Activated CD8-positive, alpha-beta T cell treated with anti-CD3 and anti-CD28 coated beads for 36 hours (primary cell): ENCODE data around the gene FBN1. TPM values are rescaled to one million over a fixed set of nuclear protein-coding genes. Genes with fewer than 3 reads are reported as not detected.

ENCODE experiments used
- ATAC-seq: fragments of 200-7000 bp; cut with Tn5 transposase; one replicate; pipeline ENCODE4 v1.10.0; 2021; ENCODE audit warnings: mild to moderate bottlenecking, moderate library complexity
- CTCF ChIA-PET: fragments of 350-600 bp; sonication (Branson Sonifier 250); formaldehyde crosslinking; loops from one replicate; lab custom pipeline; 2021; ENCODE audit warnings: antibody characterized with exemption; lab: Charles Lee
- POLR2A ChIA-PET: fragments of 350-600 bp; sonication (Branson Sonifier 250); formaldehyde crosslinking; loops from one replicate; lab custom pipeline; 2021; ENCODE audit warnings: antibody characterized with exemption; lab: Charles Lee
- DNase-seq: peaks from one replicate; pipeline ENCODE4 v3.0.0-alpha.2; 2020
- H3K27ac Mint-ChIP-seq: one replicate; pipeline ENCODE4 v1.8.0; 2021; ENCODE audit warnings: mild to moderate bottlenecking, mixed read lengths
- H3K27me3 Mint-ChIP-seq: one replicate; pipeline ENCODE4 v1.8.0; 2021; ENCODE audit warnings: mixed read lengths
- H3K36me3 Mint-ChIP-seq: one replicate; pipeline ENCODE4 v1.8.0; 2021; ENCODE audit warnings: low read depth, mixed read lengths
- H3K4me1 Mint-ChIP-seq: one replicate; pipeline ENCODE4 v1.8.0; 2021; ENCODE audit warnings: low read depth, mixed read lengths
- H3K4me3 Mint-ChIP-seq: one replicate; pipeline ENCODE4 v1.8.0; 2021; ENCODE audit warnings: mild to moderate bottlenecking, moderate library complexity, mixed read lengths
- H3K9me3 Mint-ChIP-seq: one replicate; pipeline ENCODE4 v1.8.0; 2021; ENCODE audit warnings: mixed read lengths
- CTCF ChIP-seq: fragments of 200-600 bp; IDR thresholded peaks from one replicate; pipeline ENCODE4 v1.8.0; 2022; ENCODE audit warnings: antibody characterized with exemption, mild to moderate bottlenecking
- intact Hi-C: fragments of 100-400 bp; cut with micrococcal nuclease; formaldehyde crosslinking; loops from one replicate; pipeline ENCODE4 v1.10.0; 2022
- total RNA-seq, 2 experiments: library from RNA; stranded (reverse); gene quantifications; one replicate each; pipeline ENCODE4 v1.2.3, GENCODE V29; 2021

Gene FBN1
- total RNA-seq, 2 experiments from 2014 or later, result 0.38 to 0.49 TPM

- Mint-ChIP-seq H3K27ac (no peak overlapping the region), H3K4me1 (no peaks in the 10 kb centered on the region), H3K4me3 (no peak overlapping the region), H3K27me3 (no peaks in the 10 kb centered on the region), H3K9me3 (no peaks in the 10 kb centered on the region), H3K36me3 (no peaks in the 10 kb centered on the region)
- POLR2A ChIA-PET, result no interaction called here
- DNase-seq (no peak), ATAC-seq (no peak)
- CTCF ChIA-PET, result no interaction called here
- intact Hi-C loops, result no loop called here
- TF ChIP-seq CTCF, result no peak
Observed at GRCh38 chr15:48570822-48571221, 74.7 kb downstream of the FBN1 start.

DNA sequence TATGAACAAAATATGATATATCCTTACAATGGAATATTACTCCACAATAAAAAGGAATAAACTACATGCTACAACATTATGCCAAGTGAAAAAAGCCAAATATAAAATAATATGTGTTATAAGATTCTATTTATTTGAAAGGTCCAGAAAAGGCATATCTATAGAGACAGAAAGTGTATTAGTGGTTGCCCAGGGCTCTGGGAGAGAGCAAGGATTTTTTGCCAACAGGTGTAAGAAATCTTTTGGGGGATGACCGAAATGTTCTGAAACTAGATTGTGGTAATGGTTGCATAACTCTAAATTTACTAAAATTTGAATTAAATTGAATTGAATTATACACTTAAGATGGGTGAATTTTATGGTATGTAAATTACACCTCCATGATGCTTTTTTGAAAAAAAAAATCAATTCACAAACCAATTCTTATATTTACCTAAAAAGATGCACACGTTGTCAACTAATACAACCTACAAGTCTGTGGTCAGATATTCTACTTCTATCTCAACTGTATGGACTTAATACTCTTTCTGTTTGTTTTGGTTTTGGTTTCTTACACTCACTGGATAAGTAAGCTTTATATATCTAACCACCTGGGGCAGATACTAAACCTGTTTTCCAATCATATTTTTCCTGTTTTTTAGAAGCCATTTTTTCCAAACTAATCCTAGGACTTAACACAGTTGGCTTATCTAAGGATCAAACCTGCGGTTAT is 75.8 kb downstream of the FBN1 start:
- intact Hi-C loops, result no loop called here
- DNase-seq (no peak), ATAC-seq (no peak)
- no peaks in the 10 kb centered on the region for H3K36me3 Mint-ChIP-seq
- CTCF ChIA-PET, result interaction anchor here (0.9 kb wide), 1 partner anchor 33 kb away, joined by 4 read pairs; no protein-coding TSS in a partner anchor
- H3K27ac Mint-ChIP-seq, result no peak overlapping the region
- H3K27me3 Mint-ChIP-seq, result no peaks in the 10 kb centered on the region
- TF ChIP-seq CTCF, result no peak
- H3K4me1 Mint-ChIP-seq, result no peaks in the 10 kb centered on the region
- H3K9me3 Mint-ChIP-seq, result no peaks in the 10 kb centered on the region
- POLR2A ChIA-PET, result no interaction called here
- no peak overlapping the region for H3K4me3 Mint-ChIP-seq

DNA sequence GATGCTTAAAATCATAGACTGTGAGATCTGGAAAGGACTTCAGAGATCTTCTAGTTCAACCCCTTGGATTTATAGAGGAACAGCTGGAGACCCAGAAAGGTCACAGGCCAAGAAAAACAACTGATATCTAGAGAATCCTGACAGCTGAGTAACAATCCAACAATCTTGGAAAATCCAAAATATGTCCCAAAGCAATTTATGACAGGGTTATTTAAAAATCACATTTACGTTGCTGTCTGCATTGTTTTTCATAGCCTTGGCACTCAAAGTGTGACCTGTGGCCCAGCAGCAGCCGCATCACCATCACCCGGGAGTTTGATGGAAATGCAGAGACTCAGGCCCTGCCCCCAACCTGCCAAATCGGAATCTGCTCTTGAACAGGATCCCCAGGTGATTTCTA is 78.8 kb downstream of the FBN1 start:
- ChIA-PET POLR2A (no interaction called here), CTCF (no interaction called here)
- intact Hi-C loops, result no loop called here
- no peaks in the 10 kb centered on the region for H3K36me3 Mint-ChIP-seq
- H3K4me1 Mint-ChIP-seq, result no peaks in the 10 kb centered on the region
- no peak overlapping the region for H3K27ac Mint-ChIP-seq
- H3K9me3 Mint-ChIP-seq, result no peaks in the 10 kb centered on the region
- no peak for TF ChIP-seq CTCF
- ATAC-seq (no peak), DNase-seq (no peak)
- no peaks in the 10 kb centered on the region for H3K27me3 Mint-ChIP-seq
- no peak overlapping the region for H3K4me3 Mint-ChIP-seq

DNA sequence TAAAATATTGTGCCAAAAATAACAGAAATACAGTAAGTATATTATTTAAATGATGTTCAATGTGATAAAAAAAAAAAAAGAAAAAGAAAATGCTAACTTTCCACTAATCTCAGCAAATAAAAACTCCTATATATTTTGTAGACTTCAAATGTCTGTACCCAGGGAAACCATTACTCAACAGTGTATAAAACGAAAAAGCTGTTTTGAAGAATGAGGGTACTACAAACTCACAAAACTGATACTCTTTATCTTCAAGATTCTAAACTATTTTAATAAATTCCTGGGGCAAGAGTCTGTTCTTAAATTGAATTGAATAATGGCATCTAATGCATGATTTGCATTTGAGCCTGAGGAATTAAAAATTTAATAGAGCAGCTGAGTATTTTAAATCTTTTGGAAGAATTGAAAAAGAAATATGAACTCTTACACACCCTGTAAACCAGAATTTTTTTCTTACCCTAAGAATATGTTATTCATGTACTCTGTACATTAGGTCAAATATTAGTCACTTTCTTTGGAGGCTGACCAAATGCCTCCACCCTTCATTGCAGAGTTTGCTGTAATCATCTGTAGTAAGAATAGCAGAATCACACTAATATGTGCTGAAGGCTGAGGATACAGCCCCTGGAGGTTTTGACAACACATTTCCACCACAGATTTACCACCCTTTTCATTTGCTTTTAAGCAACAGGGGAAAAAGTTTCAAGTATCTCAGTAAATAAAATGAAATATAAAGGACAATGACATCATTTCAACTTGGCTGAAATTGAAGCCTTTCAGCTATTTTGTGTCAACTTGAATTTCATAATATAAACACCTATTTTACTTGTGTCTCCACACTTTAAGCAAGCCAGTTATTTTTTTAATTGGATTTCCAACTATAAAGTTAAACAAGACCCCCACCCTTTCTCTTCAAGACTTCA is 79.7 kb downstream of the FBN1 start:
- intact Hi-C loops, result no loop called here
- Mint-ChIP-seq H3K9me3 (no peaks in the 10 kb centered on the region), H3K36me3 (no peaks in the 10 kb centered on the region), H3K27ac (no peak overlapping the region), H3K4me3 (no peak overlapping the region), H3K27me3 (no peaks in the 10 kb centered on the region), H3K4me1 (no peaks in the 10 kb centered on the region)
- CTCF ChIA-PET, result interaction anchor here (0.5 kb wide), 1 partner anchor 58 kb away, joined by 3 read pairs; no protein-coding TSS in a partner anchor
- no peak for TF ChIP-seq CTCF
- DNase-seq (no peak), ATAC-seq (no peak)
- POLR2A ChIA-PET, result interaction anchor here (0.8 kb wide), 1 partner anchor 16 kb away, joined by 3 read pairs; no protein-coding TSS in a partner anchor

DNA sequence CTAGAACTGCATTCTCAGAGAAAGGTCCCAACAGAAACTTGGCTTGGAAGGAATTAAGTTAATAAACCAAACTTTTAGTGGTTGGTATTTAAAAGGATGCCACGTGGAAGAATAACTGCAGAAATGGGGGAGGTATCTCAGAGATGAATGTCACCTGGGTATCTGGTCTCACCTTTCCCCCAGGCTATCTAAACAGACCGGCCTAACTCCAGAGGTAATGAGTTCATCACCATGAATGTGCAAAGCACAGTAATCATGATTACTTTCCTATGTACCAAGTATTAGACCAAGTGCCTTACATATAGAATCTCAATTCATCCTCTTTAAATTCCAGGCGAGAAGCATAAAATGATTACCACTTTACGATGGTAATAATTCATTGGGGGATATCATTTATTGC is 80.8 kb downstream of the FBN1 start:
- DNase-seq (no peak), ATAC-seq (no peak)
- Mint-ChIP-seq H3K4me3 (no peak overlapping the region), H3K9me3 (no peaks in the 10 kb centered on the region), H3K36me3 (no peaks in the 10 kb centered on the region), H3K27me3 (peaks cover 2% of the 10 kb centered on the region), H3K27ac (no peak overlapping the region), H3K4me1 (no peaks in the 10 kb centered on the region)
- no peak for TF ChIP-seq CTCF
- POLR2A ChIA-PET, result no interaction called here
- CTCF ChIA-PET, result no interaction called here
- intact Hi-C loops, result no loop called here
